NCI-H2196 (cell line): ENCODE measurements around the gene PITPNC1.
"Not testable (repeated sequence)": the region's sequence is repeated elsewhere in the genome, so short reads cannot be mapped to it uniquely, and the experiment has no call there.

Source experiments
- DNase-seq: peaks from one replicate; lab custom pipeline; 2025; ENCODE audit not compliant: unreplicated experiment; lab: John Stamatoyannopoulos, UW

PITPNC1 gene

DNA sequence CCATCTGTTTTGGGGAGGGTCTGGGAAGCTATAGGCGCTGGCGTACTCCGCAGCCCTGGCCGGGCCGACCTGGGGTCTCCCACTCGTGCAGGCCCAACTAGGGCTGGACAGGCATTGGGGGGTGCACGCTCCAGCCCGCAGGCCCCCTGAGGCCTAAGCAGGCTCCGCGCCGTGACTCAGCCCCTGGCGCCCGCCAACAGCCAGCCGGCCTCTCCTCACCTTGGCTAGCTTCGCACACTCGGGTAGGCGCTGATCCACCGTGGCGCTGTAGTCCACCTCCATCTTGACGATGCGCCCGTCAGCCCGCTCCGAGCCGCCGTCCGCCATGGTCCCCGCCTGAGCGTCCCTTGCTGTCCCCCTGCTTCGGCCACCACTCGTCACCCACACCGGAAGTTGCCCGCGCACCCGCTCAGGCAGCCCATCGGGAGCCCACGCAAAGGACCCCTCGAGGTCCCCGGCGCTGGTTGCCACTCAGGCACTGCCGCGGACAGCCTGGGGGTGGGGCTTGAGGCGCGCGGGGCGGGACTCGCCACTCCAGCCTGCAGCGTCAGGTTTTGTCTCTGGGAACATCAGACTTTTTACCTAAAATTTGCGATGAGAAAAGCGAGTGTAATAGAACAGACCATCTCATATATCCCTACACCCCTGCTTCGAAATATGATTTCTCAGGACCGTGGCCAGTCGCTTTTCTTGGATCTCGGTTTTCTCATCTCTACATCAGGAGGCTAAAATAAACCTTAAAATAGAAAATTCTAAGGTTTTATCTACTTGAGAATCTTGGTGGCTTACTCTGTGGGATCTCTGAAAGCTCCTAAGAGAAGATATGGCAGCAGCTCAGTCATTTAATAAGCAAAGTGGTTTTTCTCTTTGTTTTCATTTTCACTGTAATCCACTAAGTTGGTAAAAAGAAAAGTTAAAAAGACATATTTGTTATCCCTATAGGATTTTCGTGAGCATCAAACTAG, 10.6 kb upstream of the PITPNC1 start, which contains the start of gene PSMD12:
PSMD12 (minus strand) TSS at position 385 of the 965 bp plus-strand sequence; CDS start at position 327, 58 bp downstream.
- peak; percentile 90 for DNase-seq

GRCh38 chr17:67369676-67370075, 7.4 kb upstream of the PITPNC1 start:
- no peak for DNase-seq

DNA sequence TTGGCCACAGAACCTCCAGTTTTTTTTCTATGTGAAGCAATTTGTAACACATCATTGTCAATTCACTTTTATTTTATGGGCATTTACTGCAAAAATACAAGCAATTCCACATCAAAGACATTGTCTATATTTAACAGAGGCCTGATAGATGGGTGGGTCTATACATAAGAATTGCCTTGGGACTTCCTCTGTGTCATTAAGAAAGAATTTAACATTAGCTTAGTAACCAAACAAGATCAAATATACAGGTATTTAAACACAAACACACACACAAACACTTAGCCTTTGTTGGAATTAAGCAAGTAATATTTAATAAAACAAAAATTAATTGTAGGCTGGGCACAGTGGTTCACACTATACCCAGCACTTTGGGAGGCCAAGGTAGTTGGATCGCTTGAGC, 4.3 kb upstream of the PITPNC1 start:
- no peak for DNase-seq

DNA sequence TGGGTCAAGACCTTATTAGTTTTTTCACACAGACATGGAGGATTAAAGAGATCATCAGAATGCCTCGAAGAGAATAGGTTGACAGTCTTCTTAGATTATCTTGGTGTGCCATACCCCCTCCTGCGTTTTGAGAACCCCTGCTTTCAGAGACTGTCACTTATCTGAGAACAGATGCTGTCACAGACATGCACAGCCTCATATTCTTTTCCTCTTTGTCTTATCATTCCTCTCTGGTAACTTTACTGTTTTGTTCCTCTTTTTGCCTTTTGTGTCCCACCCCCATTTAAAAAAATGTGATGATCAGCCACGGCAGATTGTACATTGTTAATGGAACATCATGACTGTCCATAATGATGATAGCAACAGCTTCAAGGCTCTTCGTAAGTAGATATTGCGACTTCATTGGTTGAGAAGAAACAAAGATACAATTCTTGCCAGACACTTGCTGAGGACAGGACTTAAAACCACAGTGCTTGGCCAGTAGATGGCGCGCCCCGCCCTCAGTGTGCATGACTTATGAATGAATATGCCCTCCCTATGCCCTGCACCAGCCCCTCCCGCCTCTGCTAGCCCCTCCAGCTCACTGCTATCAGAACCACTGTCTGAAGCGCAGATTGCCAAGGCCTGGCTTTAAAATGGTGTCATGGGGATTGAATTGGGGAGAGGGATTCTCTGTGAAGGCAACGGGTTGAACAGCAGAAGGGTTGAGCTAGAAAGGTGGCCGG, 2.6 kb upstream of the PITPNC1 start:
- DNase-seq: peak; percentile 79

DNA sequence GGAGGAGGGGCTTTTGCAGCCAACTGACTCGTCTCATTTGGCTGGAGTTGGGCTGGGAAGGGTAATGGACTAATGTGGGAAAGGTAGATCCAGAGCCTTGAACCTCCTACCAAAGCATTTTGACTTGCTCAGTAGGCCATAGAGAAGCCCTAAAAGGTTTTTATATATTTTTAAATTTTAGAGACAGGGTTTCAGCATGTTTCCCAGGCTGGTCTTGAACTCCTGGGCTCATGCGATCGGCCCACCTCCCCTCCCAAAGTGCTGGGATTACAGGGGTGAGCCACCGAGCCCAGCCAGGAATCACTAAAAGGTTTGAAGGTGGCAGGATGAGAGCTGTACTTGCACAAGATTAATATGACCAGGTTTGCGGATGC, 2.0 kb upstream of the PITPNC1 start:
- no peak for DNase-seq

- DNase-seq: no peak
Measured at GRCh38 chr17:67375716-67376115, 1.4 kb upstream of the PITPNC1 start.

- no peak for DNase-seq
Measured at GRCh38 chr17:67376415-67376736, 705 bp upstream of the PITPNC1 start.

- no peak for DNase-seq
Measured at GRCh38 chr17:67377488-67378453, 690 bp downstream of the PITPNC1 start.

GRCh38 chr17:67378454-67379250, 1.6 kb downstream of the PITPNC1 start:
- peak; percentile 78 for DNase-seq

DNA sequence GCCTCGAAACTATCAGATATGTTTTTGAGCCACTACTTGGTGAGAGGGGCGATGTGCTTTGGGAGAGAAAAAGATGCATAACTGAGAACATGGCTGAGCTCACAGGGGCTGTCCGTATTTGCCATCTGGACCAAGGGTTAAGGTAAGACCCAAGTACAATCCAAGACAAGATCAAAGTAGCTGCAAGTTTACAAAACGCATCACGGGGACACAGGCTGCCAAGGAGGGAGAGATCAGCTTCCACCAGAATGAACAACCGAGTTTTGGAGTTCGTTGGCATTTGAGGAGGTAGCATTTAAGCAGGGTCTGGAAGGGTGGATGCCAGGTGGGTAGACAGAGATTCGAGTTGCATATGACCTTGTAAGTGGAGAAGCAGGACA, 2.2 kb downstream of the PITPNC1 start:
- no peak for DNase-seq

DNA sequence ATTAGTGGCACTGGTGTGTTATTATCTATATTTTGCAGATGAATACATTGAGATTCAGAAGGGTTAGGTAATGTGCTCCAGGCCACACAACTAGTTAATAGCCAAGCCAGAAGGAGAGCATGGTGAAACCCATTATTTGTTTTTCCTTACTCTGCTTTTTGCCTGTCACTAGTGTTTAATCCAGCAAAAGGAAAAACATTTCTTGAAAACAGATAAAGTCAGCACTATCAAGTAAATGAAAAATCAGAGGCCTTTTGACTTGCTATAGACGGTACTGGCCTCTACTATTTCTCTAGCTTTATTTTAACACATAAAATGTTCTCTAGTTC, 4.8 kb downstream of the PITPNC1 start:
- DNase-seq: no peak

DNA sequence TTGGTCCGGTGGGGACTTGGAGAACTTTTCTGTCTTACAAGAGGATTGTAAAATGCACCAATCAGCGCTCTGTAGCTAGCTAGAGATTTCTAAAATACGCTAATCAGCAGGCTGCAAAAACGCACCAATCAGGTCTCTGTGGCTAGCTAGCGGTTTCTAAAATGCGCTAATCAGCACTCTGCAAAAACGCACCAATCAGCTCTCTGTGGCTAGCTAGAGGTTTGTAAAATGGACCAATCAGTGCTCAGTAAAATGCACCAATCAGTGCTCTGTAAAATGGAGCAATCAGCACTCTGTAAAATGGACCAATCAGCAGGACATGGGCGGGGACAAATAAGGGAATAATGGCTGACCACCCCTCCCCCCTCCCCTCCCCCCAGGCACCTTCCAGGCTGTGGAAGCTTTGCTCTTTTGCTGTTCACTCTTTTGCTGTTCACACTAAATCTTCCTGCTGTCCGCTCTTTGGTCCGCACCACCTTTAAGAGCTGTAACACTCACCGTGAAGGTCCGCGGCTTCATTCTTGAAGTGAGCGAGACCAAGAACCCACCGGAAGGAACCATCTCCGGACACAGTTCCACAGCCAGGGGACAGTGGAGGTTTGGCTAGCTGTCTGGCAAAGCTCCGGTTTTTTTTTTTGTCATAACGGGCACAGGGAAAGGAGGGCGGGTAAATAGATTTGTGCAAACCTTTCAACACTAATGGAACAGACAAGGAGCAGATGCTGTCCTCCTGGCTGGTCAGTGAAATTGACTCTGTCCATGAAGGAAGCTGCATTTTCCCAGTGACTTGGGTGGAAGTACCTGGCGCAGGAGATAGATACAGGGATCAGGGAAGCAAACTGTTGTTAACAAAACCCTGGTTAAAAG, 8.3 kb downstream of the PITPNC1 start:
- DNase-seq: no peak

GRCh38 chr17:67386965-67387551, 10.0 kb downstream of the PITPNC1 start:
- DNase-seq: peak; percentile 86

DNA sequence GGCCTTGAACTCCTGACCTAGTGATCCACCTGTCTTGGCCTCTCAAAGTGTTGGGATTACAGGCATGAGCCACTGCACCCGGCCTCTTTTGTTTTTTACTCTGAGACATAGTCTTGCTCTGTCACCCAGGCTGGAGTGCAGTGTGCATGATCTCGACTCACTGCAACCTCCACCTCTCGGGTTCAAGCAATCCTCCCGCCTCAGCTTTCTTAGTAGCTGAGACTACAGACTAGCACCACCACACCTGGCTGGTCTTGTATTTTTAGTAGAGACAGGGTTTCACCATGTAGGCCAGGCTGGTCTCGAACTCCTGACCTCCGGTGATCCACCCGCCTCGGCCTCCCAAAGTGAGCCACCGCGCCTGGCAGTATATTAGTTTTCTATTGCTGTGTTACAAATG, 11.5 kb downstream of the PITPNC1 start:
- DNase-seq: not testable (repeated sequence)

GRCh38 chr17:67388986-67389385, 11.9 kb downstream of the PITPNC1 start:
- no peak for DNase-seq

GRCh38 chr17:67390006-67390645, 13.0 kb downstream of the PITPNC1 start:
- no peak for DNase-seq

DNA sequence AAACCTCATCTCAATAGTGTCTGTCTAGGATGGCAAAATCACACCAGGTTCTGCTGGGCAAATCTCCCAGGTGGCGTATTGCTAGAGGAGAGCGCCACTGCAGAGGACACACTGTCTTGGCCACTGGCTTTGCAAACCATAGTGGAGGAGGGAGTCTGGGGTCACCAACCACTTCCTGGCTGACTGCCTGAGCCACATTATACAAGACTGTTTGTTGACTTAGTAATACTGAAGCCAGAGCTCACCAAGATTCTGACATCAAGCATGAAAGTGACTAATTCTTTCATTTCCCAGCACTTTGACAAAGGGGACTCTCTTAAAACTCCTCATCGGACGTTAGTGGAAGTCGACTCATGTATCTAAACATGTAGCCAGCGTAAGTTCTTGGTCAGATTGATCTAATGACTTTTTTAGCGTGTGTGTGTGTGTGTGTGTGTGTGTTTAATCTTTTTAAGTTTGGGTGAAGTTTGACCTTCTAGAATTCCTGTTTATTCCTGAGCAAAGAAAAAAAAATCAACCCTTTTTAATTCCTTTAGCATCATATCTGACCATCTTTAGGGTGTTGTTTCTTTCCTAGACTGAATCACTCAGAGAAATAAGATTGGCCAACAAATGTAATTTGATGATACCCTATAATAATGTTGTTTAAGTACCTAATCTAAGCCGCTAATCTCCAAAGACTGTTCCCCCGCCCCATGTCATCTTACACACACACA, 13.7 kb downstream of the PITPNC1 start:
- DNase-seq: peak; percentile 68

DNA sequence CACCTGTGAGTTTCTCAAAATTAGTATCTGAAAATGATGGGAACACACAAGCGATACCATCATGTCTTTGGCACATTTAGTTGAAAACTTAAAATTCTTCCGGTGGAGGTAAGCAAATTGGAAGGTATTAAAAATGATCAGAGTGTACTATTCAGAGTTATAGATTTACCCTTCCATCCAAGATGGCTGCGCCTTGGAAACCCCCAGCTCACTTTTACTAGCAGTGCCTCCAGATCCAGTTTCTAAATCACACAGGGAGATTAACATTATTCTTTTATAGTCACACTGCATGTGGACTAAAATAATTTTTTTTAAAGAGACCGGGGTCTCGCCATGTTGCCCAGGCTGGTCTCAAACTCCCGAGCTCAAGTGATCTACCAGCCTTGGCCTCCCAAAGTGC, 15.0 kb downstream of the PITPNC1 start:
- DNase-seq: no peak
